ENCODE results near the gene WDPCP.
A peak's percentile ranks its signal among the peaks of the same experiment; 100 is the strongest.

Gene WDPCP

DNA sequence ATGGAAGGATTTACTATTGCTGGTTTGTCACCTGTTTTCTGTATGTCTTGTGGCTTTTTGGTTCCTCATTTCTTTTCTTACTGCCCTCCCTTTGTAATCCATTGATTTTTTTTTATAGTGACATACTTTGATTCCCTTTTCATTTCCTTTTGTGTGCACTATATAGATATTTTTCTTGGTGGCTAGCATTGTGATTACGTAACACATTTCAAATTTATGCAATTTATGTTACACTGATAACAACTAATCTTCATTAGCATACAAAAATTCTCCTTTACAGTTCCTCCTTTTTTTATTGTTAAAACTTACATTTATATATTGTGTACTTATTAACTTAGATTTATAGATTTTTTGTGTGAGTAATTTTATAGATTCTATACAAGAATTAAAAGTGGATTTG, 457.1 kb downstream of the WDPCP start:
- no peak for DNase-seq (ENCODE audit: extremely low spot score)
- CTCF ChIA-PET, result no interaction called here

GRCh38 chr2:63127594-63127993, 460.7 kb downstream of the WDPCP start:
- DNase-seq (ENCODE audit: extremely low spot score), result no peak
- CTCF ChIA-PET, result interaction anchor here (1.3 kb wide), 1 partner anchor 15 kb away, joined by 3 read pairs; no protein-coding TSS in a partner anchor
- TF ChIP-seq CTCF (IDR thresholded peaks at IDR 0.05; ENCODE audit: control extremely low read depth, extremely low read depth, low read depth, missing control alignments), result no peak
- POLR2A ChIA-PET, result no interaction called here

More for the DNA sequence above, 457.1 kb downstream of the WDPCP start:
- POLR2A ChIA-PET, result no interaction called here
- TF ChIP-seq CTCF (IDR thresholded peaks at IDR 0.05; ENCODE audit: control extremely low read depth, extremely low read depth, low read depth, missing control alignments), result no peak

- peak; percentile 10 for DNase-seq (ENCODE audit: extremely low spot score)
- POLR2A ChIA-PET, result interaction anchor here (0.6 kb wide), 1 partner anchor 785 kb away, joined by 3 read pairs; no protein-coding TSS in a partner anchor
- TF ChIP-seq CTCF (IDR thresholded peaks at IDR 0.05; ENCODE audit: control extremely low read depth, extremely low read depth, low read depth, missing control alignments), result no peak
- CTCF ChIA-PET, result no interaction called here
Measured at GRCh38 chr2:63124850-63125249, 463.4 kb downstream of the WDPCP start.

GRCh38 chr2:63124218-63124617, 464.1 kb downstream of the WDPCP start:
- peak; percentile 28 for DNase-seq (ENCODE audit: extremely low spot score)
- CTCF ChIA-PET, result interaction anchor here (1.2 kb wide), 1 partner anchor 18 kb away, joined by 3 read pairs; no protein-coding TSS in a partner anchor
- no peak for TF ChIP-seq CTCF (IDR thresholded peaks at IDR 0.05; ENCODE audit: control extremely low read depth, extremely low read depth, low read depth, missing control alignments)

DNA sequence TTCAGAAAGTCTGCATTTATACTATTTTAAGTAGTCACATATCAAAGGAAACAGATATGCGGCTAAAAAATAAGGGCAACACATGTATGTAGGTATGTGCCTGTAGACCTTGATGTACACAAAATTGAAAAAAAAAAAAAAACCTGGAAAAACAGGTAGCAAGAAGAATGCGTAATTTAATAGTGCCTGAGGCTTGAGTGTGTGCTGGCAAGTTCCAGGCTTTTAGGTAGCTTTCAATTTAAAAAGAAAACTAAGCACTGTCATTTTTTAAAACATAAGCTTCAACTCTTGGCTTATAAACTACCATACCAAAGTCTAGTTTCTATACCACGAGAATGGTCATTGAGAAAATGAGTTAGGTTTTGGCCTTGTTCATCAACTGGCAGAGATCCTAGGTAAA, 465.4 kb downstream of the WDPCP start:
- ChIA-PET POLR2A (no interaction called here), CTCF (no interaction called here)
- TF ChIP-seq CTCF (IDR thresholded peaks at IDR 0.05; ENCODE audit: control extremely low read depth, extremely low read depth, low read depth, missing control alignments), result no peak
- DNase-seq (ENCODE audit: extremely low spot score), result no peak

More at GRCh38 chr2:63124218-63124617, 464.1 kb downstream of the WDPCP start:
- POLR2A ChIA-PET, result no interaction called here

DNA sequence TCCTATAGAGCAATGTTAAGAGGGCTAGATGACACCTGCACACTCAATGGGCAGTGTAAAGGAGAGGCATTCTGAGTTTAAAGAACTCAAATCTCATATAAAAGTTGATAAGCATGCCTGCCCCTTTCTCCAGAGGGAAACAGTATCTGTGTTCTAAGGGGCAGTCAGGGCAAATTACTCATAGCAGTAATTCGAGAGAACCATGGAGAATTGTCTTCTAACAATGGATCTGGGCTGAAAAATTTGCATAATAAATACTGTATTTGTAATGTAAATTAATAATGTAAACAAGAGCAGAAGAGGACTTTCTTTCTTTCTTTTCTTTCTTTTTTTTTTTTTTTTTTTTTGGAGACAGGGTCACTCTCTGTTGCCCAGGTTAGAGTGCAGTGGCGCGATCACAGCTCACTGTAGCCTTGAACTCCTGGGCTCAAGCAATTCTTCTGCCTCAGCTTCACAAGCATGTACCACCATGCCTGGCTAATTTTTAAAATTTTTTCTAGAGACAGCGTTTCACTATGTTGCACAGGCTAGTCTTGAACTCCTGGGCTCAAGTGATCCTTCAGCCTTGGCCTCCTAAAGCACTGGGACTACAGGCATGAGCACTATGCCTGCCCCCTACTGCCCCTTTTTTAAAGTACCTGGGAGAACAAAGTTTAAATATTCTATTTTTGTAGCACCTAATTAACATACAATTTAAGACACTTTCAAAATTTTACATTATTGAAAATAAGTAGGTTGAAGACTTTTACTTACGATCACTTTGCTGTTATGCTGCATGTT, 467.0 kb downstream of the WDPCP start:
- no peak for DNase-seq (ENCODE audit: extremely low spot score)
- TF ChIP-seq CTCF (IDR thresholded peaks at IDR 0.05; ENCODE audit: control extremely low read depth, extremely low read depth, low read depth, missing control alignments), result no peak
- CTCF ChIA-PET, result no interaction called here
- POLR2A ChIA-PET, result no interaction called here

Data from GM10248 (cell line).